Measurements from ENCODE around the gene KPNA4.

DNA sequence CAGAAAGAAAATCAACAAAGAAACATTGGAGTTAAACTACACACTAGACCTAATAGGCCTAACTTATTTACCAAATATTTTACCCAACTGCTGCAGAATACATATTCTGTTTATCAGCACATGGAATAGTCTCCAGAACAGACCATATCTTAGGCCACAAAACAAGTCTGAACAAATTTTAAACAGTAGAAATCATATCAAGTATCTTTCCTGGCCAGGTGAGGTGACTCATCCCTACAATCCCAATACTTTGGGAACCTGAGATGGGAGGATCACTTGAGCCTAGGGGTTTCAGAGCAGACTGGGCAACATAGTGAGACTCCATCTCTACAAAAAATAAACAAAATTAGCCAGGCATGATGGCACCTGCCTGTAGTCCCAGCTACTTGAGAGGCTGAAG lies 18.1 kb upstream of the KPNA4 start:
- TF ChIP-seq, protein P1, sequence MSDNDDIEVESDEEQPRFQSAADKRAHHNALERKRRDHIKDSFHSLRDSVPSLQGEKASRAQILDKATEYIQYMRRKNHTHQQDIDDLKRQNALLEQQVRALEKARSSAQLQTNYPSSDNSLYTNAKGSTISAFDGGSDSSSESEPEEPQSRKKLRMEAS (IDR thresholded peaks at IDR 0.05; ENCODE audit: insufficient read depth, insufficient read length) = no peak
- TF ChIP-seq, protein P2, sequence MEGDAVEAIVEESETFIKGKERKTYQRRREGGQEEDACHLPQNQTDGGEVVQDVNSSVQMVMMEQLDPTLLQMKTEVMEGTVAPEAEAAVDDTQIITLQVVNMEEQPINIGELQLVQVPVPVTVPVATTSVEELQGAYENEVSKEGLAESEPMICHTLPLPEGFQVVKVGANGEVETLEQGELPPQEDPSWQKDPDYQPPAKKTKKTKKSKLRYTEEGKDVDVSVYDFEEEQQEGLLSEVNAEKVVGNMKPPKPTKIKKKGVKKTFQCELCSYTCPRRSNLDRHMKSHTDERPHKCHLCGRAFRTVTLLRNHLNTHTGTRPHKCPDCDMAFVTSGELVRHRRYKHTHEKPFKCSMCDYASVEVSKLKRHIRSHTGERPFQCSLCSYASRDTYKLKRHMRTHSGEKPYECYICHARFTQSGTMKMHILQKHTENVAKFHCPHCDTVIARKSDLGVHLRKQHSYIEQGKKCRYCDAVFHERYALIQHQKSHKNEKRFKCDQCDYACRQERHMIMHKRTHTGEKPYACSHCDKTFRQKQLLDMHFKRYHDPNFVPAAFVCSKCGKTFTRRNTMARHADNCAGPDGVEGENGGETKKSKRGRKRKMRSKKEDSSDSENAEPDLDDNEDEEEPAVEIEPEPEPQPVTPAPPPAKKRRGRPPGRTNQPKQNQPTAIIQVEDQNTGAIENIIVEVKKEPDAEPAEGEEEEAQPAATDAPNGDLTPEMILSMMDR (IDR thresholded peaks at IDR 0.05; ENCODE audit: extremely low read depth in 1 of 2, insufficient read depth in 1 of 2, low read depth in 1 of 2, low read length in 2 of 2) = no peak
- TF ChIP-seq MYC (IDR thresholded peaks at IDR 0.05; ENCODE audit: low read depth, low read length) (no peak), EZH2 (IDR thresholded peaks at IDR 0.05; ENCODE audit: borderline replicate concordance, low read depth, low read length, severe bottlenecking) (no peak), POLR2A (IDR thresholded peaks at IDR 0.05; ENCODE audit: low read depth, low read length) (no peak), POLR2AphosphoS5 (IDR thresholded peaks at IDR 0.05; ENCODE audit: insufficient read depth, low read depth, low read length) (no peak), FOS (IDR thresholded peaks at IDR 0.05; ENCODE audit: borderline replicate concordance, insufficient read depth, low read length) (no peak), JUN (IDR thresholded peaks at IDR 0.05; ENCODE audit: borderline replicate concordance, insufficient read depth, insufficient read length, low read depth) (no peak), GATA2 (IDR thresholded peaks at IDR 0.05; ENCODE audit: insufficient read depth, insufficient read length, low read depth, low read length) (no peak)
